GM23338 (cell line): ENCODE results near the gene DUS4L. TPM values are rescaled to one million over a fixed set of nuclear protein-coding genes. Genes with fewer than 3 reads are reported as not detected.

ENCODE experiments used
- ATAC-seq: fragments of 200-7000 bp; cut with Tn5 transposase; 3 replicates; pipeline ENCODE4 v1.9.1; 2020
- DNase-seq: peaks from one replicate; pipeline ENCODE4 v3.0.0-alpha.2; 2015; ENCODE audit warnings: low spot score
- H2AFZ ChIP-seq: fragments of 200-600 bp; sonication (generic); 2 replicates; pipeline ENCODE4 v1.8.0; 2016; ENCODE audit warnings: antibody characterized with exemption, mild to moderate bottlenecking, moderate library complexity
- H3F3A ChIP-seq: fragments of 200-600 bp; sonication (generic); replicated peaks from 2 replicates; pipeline ENCODE4 v1.8.0; 2017; ENCODE audit warnings: antibody characterized with exemption, mixed run types, low read depth
- H3K27ac ChIP-seq: fragments of 200-600 bp; sonication (generic); 2 replicates; pipeline ENCODE4 v1.6.1; 2016; ENCODE audit warnings: low read depth
- H3K27me3 ChIP-seq: fragments of 200-600 bp; sonication (generic); 2 replicates; pipeline ENCODE4 v1.8.0; 2016; ENCODE audit warnings: mild to moderate bottlenecking, mixed run types, moderate library complexity; ENCODE audit not compliant: insufficient read depth
- H3K36me3 ChIP-seq: fragments of 200-600 bp; sonication (generic); 2 replicates; pipeline ENCODE4 v1.8.0; 2016; ENCODE audit warnings: mild to moderate bottlenecking; ENCODE audit not compliant: insufficient read depth
- H3K4me1 ChIP-seq: fragments of 200-600 bp; sonication (generic); 2 replicates; pipeline ENCODE4 v1.8.0; 2016; ENCODE audit warnings: mild to moderate bottlenecking, moderate library complexity; ENCODE audit not compliant: insufficient read depth
- H3K4me2 ChIP-seq: fragments of 200-600 bp; sonication (generic); 2 replicates; pipeline ENCODE4 v1.7.1; 2017; ENCODE audit warnings: mixed run types
- H3K4me3 ChIP-seq: fragments of 200-600 bp; sonication (generic); 2 replicates; pipeline ENCODE4 v1.6.1; 2016; ENCODE audit warnings: mixed run types
- H3K79me2 ChIP-seq: fragments of 200-600 bp; sonication (generic); replicated peaks from 2 replicates; pipeline ENCODE4 v1.8.0; 2017; ENCODE audit warnings: mild to moderate bottlenecking; ENCODE audit not compliant: insufficient read depth
- H3K9me2 ChIP-seq: fragments of 200-600 bp; sonication (generic); 2 replicates; pipeline ENCODE4 v1.8.0; 2017; ENCODE audit not compliant: insufficient read depth
- H4K20me1 ChIP-seq: fragments of 200-600 bp; sonication (generic); replicated peaks from 2 replicates; pipeline ENCODE4 v1.8.0; 2017; ENCODE audit warnings: mild to moderate bottlenecking; ENCODE audit not compliant: insufficient read depth
- H3K27ac Mint-ChIP-seq: 2 replicates; pipeline ENCODE4 v1.8.0; 2020; ENCODE audit warnings: inconsistent platforms, mild to moderate bottlenecking, moderate library complexity, mixed read lengths
- H3K27me3 Mint-ChIP-seq: 3 replicates; pipeline ENCODE4 v1.8.0; 2022; ENCODE audit warnings: low read depth, mild to moderate bottlenecking, moderate library complexity, mixed read lengths, inconsistent platforms; ENCODE audit not compliant: insufficient read depth, poor library complexity
- H3K36me3 Mint-ChIP-seq: 3 replicates; pipeline ENCODE4 v1.8.0; 2021; ENCODE audit warnings: low read depth, mild to moderate bottlenecking, inconsistent platforms, moderate library complexity, mixed read lengths
- H3K4me1 Mint-ChIP-seq: 3 replicates; pipeline ENCODE4 v1.8.0; 2020; ENCODE audit warnings: mild to moderate bottlenecking, inconsistent platforms, mixed read lengths
- H3K4me3 Mint-ChIP-seq: 3 replicates; pipeline ENCODE4 v1.8.0; 2021; ENCODE audit warnings: moderate library complexity, mild to moderate bottlenecking, inconsistent platforms, mixed read lengths
- H3K9me3 Mint-ChIP-seq: 3 replicates; pipeline ENCODE4 v1.8.0; 2020; ENCODE audit warnings: moderate library complexity, mild to moderate bottlenecking, inconsistent platforms, mixed read lengths
- CREB1 ChIP-seq: fragments of 250-450 bp; sonication (Bioruptor Pico); IDR thresholded peaks from 2 replicates; pipeline ENCODE4 v1.5.0; 2020; ENCODE audit warnings: low read depth, mild to moderate bottlenecking, moderate library complexity
- EZH2 ChIP-seq: fragments of 200-600 bp; sonication (generic); IDR thresholded peaks from one replicate; pipeline ENCODE4 v1.8.0; 2017; ENCODE audit warnings: antibody characterized with exemption, mild to moderate bottlenecking, low read depth; ENCODE audit not compliant: unreplicated experiment
- EZH2phosphoT487 ChIP-seq: fragments of 200-600 bp; sonication (generic); IDR thresholded peaks from one replicate; pipeline ENCODE4 v1.8.1; 2018; ENCODE audit warnings: antibody characterized with exemption; ENCODE audit not compliant: unreplicated experiment
- JUNB ChIP-seq: IDR thresholded peaks from one replicate; pipeline ENCODE4 v1.6.1; 2016; ENCODE audit warnings: antibody characterized with exemption; ENCODE audit not compliant: unreplicated experiment
- NANOG ChIP-seq: IDR thresholded peaks from 2 replicates; pipeline ENCODE4 v1.6.1; 2016; ENCODE audit warnings: antibody characterized with exemption, borderline replicate concordance
- POLR2AphosphoS5 ChIP-seq: IDR thresholded peaks from 2 replicates; pipeline ENCODE4 v1.6.1; 2016; ENCODE audit warnings: antibody characterized with exemption, low read depth
- STAT1 ChIP-seq: IDR thresholded peaks from one replicate; pipeline ENCODE4 v1.6.1; 2016; ENCODE audit warnings: antibody characterized with exemption; ENCODE audit not compliant: unreplicated experiment
- ZNF114 ChIP-seq: fragments of 250-450 bp; sonication (Bioruptor Pico); IDR thresholded peaks from 2 replicates; pipeline ENCODE4 v1.5.0; 2020; ENCODE audit warnings: mild to moderate bottlenecking, moderate library complexity
- ZNF331 ChIP-seq: fragments of 250-450 bp; sonication (Bioruptor Pico); IDR thresholded peaks from 2 replicates; pipeline ENCODE4 v1.5.0; 2020; ENCODE audit warnings: low read depth, mild to moderate bottlenecking, moderate library complexity
- polyA plus RNA-seq: library from polyadenylated mRNA; unstranded; fragments of >200 nt; fragmentation: Nextera tagmentation; extraction: Ambion mirVana; gene quantifications from 2 replicates; pipeline ENCODE4 v1.2.1, GENCODE V29; 2016
- total RNA-seq: library from RNA; depleted of rRNA; stranded (reverse); fragments of >200 nt; shearing (Covaris generic); gene quantifications from 2 replicates; pipeline ENCODE4 v1.2.3, GENCODE V29; 2014
- TF ChIP-seq, protein P1 (sequence below): IDR thresholded peaks from one replicate; pipeline ENCODE4 v1.6.1; 2018; ENCODE audit warnings: antibody characterized with exemption; ENCODE audit not compliant: unreplicated experiment
- TF ChIP-seq, protein P2 (sequence below): IDR thresholded peaks from 2 replicates; pipeline ENCODE4 v1.6.1; 2016; ENCODE audit warnings: antibody characterized with exemption

The DUS4L gene
- total and polyA plus RNA-seq, 2 experiments from 2014 or later: 16.7 to 22.9 TPM

DNA sequence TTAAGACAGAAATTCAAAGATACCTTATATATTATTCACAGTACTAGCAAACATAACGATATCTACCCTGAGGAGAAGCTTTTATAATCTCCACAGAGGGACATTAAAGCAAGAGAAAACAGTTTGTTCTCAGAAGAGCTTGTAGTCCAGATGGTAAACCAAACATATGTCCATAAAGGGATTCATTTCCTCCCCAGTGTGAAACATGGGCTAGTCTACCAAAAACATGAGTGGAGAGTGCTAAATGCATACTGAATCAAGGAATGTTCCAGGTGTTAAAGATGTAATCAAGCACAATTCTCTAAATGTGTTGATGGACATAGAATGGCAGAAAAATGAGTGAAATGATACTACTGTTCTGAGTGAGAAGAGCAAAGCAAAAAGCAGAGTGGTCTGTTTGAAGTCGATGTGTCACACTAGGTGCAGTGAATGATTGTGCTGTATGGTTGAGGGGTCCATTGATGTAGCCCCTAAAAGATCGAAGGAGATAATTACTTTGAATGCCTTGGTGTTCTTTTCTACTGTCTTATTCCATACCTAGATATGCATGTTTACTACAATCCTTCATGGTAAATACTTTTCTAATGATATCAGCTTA is 41.5 kb downstream of the DUS4L start:
- TF ChIP-seq, protein P1, sequence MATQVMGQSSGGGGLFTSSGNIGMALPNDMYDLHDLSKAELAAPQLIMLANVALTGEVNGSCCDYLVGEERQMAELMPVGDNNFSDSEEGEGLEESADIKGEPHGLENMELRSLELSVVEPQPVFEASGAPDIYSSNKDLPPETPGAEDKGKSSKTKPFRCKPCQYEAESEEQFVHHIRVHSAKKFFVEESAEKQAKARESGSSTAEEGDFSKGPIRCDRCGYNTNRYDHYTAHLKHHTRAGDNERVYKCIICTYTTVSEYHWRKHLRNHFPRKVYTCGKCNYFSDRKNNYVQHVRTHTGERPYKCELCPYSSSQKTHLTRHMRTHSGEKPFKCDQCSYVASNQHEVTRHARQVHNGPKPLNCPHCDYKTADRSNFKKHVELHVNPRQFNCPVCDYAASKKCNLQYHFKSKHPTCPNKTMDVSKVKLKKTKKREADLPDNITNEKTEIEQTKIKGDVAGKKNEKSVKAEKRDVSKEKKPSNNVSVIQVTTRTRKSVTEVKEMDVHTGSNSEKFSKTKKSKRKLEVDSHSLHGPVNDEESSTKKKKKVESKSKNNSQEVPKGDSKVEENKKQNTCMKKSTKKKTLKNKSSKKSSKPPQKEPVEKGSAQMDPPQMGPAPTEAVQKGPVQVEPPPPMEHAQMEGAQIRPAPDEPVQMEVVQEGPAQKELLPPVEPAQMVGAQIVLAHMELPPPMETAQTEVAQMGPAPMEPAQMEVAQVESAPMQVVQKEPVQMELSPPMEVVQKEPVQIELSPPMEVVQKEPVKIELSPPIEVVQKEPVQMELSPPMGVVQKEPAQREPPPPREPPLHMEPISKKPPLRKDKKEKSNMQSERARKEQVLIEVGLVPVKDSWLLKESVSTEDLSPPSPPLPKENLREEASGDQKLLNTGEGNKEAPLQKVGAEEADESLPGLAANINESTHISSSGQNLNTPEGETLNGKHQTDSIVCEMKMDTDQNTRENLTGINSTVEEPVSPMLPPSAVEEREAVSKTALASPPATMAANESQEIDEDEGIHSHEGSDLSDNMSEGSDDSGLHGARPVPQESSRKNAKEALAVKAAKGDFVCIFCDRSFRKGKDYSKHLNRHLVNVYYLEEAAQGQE: no peak
- TF ChIP-seq EZH2 (no peak), ZNF331 (CRISPR knock-in tag) (no peak)
- Mint-ChIP-seq H3K4me1 (no peaks in the 10 kb centered on the region), H3K4me3 (no peak overlapping the region), H3K9me3 (no peaks in the 10 kb centered on the region), H3K27ac (no peak overlapping the region), H3K27me3 (peaks cover 1% of the 10 kb centered on the region), H3K36me3 (no peaks in the 10 kb centered on the region)
- Histone ChIP-seq H3K4me2 (no peak overlapping the region), H2AFZ (no peak overlapping the region), H3F3A (no peaks in the 10 kb centered on the region), H3K4me1 (no peaks in the 10 kb centered on the region), H3K27ac (no peak overlapping the region), H3K4me3 (no peak overlapping the region), H3K9me2 (no peaks in the 10 kb centered on the region), H3K79me2 (no peaks in the 10 kb centered on the region), H4K20me1 (no peaks in the 10 kb centered on the region), H3K27me3 (no peaks in the 10 kb centered on the region), H3K36me3 (no peaks in the 10 kb centered on the region)
- no peak for DNase-seq
- ATAC-seq: no peak

DNA sequence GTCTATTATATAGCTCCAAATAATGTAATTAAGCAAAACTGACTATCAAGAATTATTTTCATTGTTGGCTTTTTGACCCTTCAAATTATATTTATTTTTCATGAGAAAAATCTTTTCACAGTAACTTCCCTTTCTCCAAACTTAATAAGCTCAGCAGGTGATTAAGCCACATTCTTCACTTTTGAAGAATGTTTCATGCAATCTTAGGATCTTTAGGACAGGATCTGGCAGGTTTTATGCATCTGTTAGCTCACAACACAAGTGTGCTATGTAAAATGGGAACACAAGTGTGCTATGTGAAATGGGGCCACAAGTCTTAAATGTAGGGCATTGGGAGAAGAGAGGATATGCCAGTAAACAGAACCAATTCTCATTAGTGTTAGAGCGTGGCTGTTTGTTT is 42.5 kb downstream of the DUS4L start:
- H3K4me3 ChIP-seq: no peak overlapping the region
- H3K36me3 ChIP-seq: no peaks in the 10 kb centered on the region
- no peaks in the 10 kb centered on the region for H3K27me3 ChIP-seq
- Mint-ChIP-seq H3K9me3 (no peaks in the 10 kb centered on the region), H3K4me3 (no peak overlapping the region), H3K4me1 (no peaks in the 10 kb centered on the region), H3K36me3 (no peaks in the 10 kb centered on the region), H3K27ac (no peak overlapping the region), H3K27me3 (peaks cover 1% of the 10 kb centered on the region)
- ATAC-seq (no peak), DNase-seq (no peak)
- H4K20me1 ChIP-seq: no peaks in the 10 kb centered on the region
- H3K4me2 ChIP-seq: no peak overlapping the region
- H3K4me1 ChIP-seq: no peaks in the 10 kb centered on the region
- H3K9me2 ChIP-seq: no peaks in the 10 kb centered on the region
- no peaks in the 10 kb centered on the region for H3F3A ChIP-seq
- no peaks in the 10 kb centered on the region for H3K79me2 ChIP-seq
- no peak overlapping the region for H3K27ac ChIP-seq
- H2AFZ ChIP-seq: no peak overlapping the region
- TF ChIP-seq STAT1: no peak
- TF ChIP-seq EZH2phosphoT487: no peak
- TF ChIP-seq, protein P1: no peak
- no peak for TF ChIP-seq NANOG
- no peak for TF ChIP-seq JUNB
- TF ChIP-seq, protein P2, sequence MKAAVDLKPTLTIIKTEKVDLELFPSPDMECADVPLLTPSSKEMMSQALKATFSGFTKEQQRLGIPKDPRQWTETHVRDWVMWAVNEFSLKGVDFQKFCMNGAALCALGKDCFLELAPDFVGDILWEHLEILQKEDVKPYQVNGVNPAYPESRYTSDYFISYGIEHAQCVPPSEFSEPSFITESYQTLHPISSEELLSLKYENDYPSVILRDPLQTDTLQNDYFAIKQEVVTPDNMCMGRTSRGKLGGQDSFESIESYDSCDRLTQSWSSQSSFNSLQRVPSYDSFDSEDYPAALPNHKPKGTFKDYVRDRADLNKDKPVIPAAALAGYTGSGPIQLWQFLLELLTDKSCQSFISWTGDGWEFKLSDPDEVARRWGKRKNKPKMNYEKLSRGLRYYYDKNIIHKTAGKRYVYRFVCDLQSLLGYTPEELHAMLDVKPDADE: no peak
- no peak for TF ChIP-seq ZNF114 (CRISPR knock-in tag)
- TF ChIP-seq CREB1 (CRISPR knock-in tag): no peak
- TF ChIP-seq POLR2AphosphoS5: no peak
